ENCODE data around the gene FNBP1L.

FNBP1L gene

DNA sequence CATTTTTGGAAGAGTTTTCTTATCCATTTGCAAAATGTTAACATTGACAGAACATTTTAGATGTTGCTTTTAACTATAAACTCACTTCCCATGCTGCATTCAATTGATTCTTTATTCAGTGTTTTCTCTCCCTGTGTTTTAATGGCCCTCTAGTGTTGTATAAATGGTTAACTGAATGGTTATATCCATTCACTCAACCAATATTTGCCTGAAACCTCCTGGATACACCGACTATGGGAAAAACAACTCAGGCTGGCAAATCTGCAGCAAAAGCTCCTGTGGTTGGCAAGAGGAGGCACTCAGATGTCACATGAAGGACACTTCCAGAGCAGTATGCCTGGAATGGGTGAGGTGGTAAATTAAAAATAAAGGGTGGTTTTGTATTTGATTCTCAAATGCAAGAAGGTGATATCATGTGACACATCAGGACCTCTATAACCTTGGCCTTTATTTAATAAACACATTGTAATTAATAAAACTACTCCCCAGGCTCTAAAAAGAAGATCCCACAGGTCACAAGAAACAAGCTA is 126.1 kb downstream of the FNBP1L start:
- Histone ChIP-seq H3K9ac (ENCODE audit: low read depth, low read length, poor library complexity, severe bottlenecking) (no peak overlapping the region), H3K79me2 (ENCODE audit: insufficient read depth, low read length) (no peaks in the 10 kb centered on the region), H3K4me3 (ENCODE audit: low read length, poor library complexity, severe bottlenecking) (no peak overlapping the region), H3K36me3 (ENCODE audit: insufficient read depth, low read length) (no peaks in the 10 kb centered on the region), H3K9me3 (ENCODE audit: insufficient read depth, low read depth, low read length) (no peaks in the 10 kb centered on the region), H4K20me1 (ENCODE audit: insufficient read depth, low read length, poor library complexity, severe bottlenecking) (no peaks in the 10 kb centered on the region), H3K9me2 (replicated peaks; ENCODE audit: low read depth, low read length) (no peaks in the 10 kb centered on the region), H2AFZ (ENCODE audit: low read length) (no peak overlapping the region), H3K27me3 (ENCODE audit: insufficient read depth, low read length, poor library complexity, severe bottlenecking) (no peaks in the 10 kb centered on the region), H3F3A (ENCODE audit: low read depth) (no peaks in the 10 kb centered on the region), H3K4me1 (ENCODE audit: insufficient read depth, low read length, poor library complexity, severe bottlenecking) (peaks cover 12% of the 10 kb centered on the region), H3K4me2 (ENCODE audit: low read depth, low read length, poor library complexity, severe bottlenecking) (no peak overlapping the region)
- TF ChIP-seq EZH2phosphoT487 (IDR thresholded peaks at IDR 0.05; ENCODE audit: borderline replicate concordance), result no peak
- TF ChIP-seq CTCF (conservative IDR thresholded peaks at IDR 0.05; ENCODE audit: low read length), result no peak

GRCh38 chr1:93574511-93574910 is 126.6 kb downstream of the FNBP1L start:
- H3K4me3 ChIP-seq (ENCODE audit: low read length, poor library complexity, severe bottlenecking), result no peak overlapping the region
- H3K36me3 ChIP-seq (ENCODE audit: insufficient read depth, low read length), result no peaks in the 10 kb centered on the region
- no peaks in the 10 kb centered on the region for H3K9me3 ChIP-seq (ENCODE audit: insufficient read depth, low read depth, low read length)
- no peaks in the 10 kb centered on the region for H3F3A ChIP-seq (ENCODE audit: low read depth)
- no peaks in the 10 kb centered on the region for H3K9me2 ChIP-seq (replicated peaks; ENCODE audit: low read depth, low read length)
- TF ChIP-seq CTCF (conservative IDR thresholded peaks at IDR 0.05; ENCODE audit: low read length), result no peak
- TF ChIP-seq EZH2phosphoT487 (IDR thresholded peaks at IDR 0.05; ENCODE audit: borderline replicate concordance), result no peak
- no peak overlapping the region for H2AFZ ChIP-seq (ENCODE audit: low read length)
- H3K4me1 ChIP-seq (ENCODE audit: insufficient read depth, low read length, poor library complexity, severe bottlenecking), result peaks cover 7% of the 10 kb centered on the region
- no peak overlapping the region for H3K9ac ChIP-seq (ENCODE audit: low read depth, low read length, poor library complexity, severe bottlenecking)
- no peaks in the 10 kb centered on the region for H3K27me3 ChIP-seq (ENCODE audit: insufficient read depth, low read length, poor library complexity, severe bottlenecking)
- no peaks in the 10 kb centered on the region for H3K79me2 ChIP-seq (ENCODE audit: insufficient read depth, low read length)
- no peak overlapping the region for H3K4me2 ChIP-seq (ENCODE audit: low read depth, low read length, poor library complexity, severe bottlenecking)
- no peaks in the 10 kb centered on the region for H4K20me1 ChIP-seq (ENCODE audit: insufficient read depth, low read length, poor library complexity, severe bottlenecking)

DNA sequence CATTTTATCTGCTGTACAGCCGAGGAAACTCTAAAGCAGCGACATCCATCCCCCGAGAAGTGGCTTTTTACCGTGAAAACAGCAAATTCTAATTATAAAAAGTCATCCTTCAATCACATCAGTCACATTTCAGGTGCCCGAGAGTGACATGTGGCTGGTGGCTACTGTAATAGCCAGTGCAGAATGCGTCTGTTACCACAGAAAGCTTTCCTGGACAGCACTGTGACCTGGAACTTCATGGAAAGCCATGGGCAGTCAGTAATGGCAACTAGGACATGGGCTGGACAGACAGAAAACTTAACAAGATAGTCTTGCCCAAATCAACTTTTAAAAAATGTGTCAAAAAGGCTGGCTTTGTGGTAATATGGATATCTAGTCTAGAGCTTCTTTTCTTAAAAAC is 127.1 kb downstream of the FNBP1L start:
- H3K9ac ChIP-seq (ENCODE audit: low read depth, low read length, poor library complexity, severe bottlenecking), result no peak overlapping the region
- no peak overlapping the region for H3K4me2 ChIP-seq (ENCODE audit: low read depth, low read length, poor library complexity, severe bottlenecking)
- H4K20me1 ChIP-seq (ENCODE audit: insufficient read depth, low read length, poor library complexity, severe bottlenecking), result no peaks in the 10 kb centered on the region
- H2AFZ ChIP-seq (ENCODE audit: low read length), result no peak overlapping the region
- H3K9me2 ChIP-seq (replicated peaks; ENCODE audit: low read depth, low read length), result no peaks in the 10 kb centered on the region
- H3K9me3 ChIP-seq (ENCODE audit: insufficient read depth, low read depth, low read length), result no peaks in the 10 kb centered on the region
- TF ChIP-seq EZH2phosphoT487 (IDR thresholded peaks at IDR 0.05; ENCODE audit: borderline replicate concordance), result no peak
- no peak for TF ChIP-seq CTCF (conservative IDR thresholded peaks at IDR 0.05; ENCODE audit: low read length)
- peaks cover 2% of the 10 kb centered on the region for H3K4me1 ChIP-seq (ENCODE audit: insufficient read depth, low read length, poor library complexity, severe bottlenecking)
- H3K79me2 ChIP-seq (ENCODE audit: insufficient read depth, low read length), result no peaks in the 10 kb centered on the region
- no peak overlapping the region for H3K4me3 ChIP-seq (ENCODE audit: low read length, poor library complexity, severe bottlenecking)
- H3K27me3 ChIP-seq (ENCODE audit: insufficient read depth, low read length, poor library complexity, severe bottlenecking), result no peaks in the 10 kb centered on the region
- no peaks in the 10 kb centered on the region for H3F3A ChIP-seq (ENCODE audit: low read depth)
- no peaks in the 10 kb centered on the region for H3K36me3 ChIP-seq (ENCODE audit: insufficient read depth, low read length)

All from Loucy (cell line).